NCI-H1092 (cell line): ENCODE results near the gene KCNA5.

Source experiments
- DNase-seq: peaks from one replicate; lab custom pipeline; 2025; lab: John Stamatoyannopoulos, UW

The KCNA5 gene

GRCh38 chr12:5043589-5044419, at the start of gene KCNA5:
Gene KCNA5, plus strand, starts transcription at chr12:5043879. Its CDS starts 269 bp downstream, at chr12:5044148.
- peak; percentile 44 for DNase-seq

DNA sequence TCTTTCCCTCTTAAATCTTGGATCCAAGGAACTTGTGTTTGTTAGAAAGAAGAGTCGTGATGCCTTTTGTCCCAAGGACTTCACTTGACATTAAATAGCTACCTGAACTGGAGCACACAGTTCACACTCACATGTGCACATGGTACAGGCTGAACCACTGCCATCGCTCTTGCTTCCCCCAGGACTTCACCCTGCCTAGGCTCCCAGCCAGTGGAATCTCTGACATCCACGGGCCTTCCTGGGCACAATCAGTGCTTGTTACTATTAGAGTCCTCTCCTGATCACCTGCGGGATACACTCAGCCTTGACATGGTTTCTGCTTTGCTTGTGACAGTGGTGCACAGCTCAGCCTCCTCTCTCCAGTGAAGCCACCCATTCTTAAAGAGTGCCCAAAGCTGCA, 49.1 kb upstream of the KCNA5 start:
- DNase-seq, result no peak

DNA sequence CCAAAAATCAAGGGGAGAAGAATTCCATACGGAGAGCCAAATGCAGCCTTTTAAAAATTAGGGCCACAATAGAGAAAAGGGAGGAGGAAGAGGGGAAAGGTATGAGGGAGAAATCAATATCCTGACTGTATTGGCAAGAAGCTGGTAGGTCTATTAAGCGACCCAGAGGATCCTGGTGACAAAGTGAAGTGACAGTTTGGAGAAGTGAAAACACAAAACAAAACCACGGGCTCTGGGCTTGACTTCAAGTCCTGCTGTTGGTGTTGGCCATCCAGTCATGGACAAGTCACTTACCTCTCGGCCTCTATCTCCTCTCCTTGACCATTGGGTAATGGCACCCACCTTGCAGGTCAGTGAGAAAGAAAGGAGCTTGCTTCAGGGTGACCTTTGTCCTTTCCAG, 47.0 kb upstream of the KCNA5 start:
- no peak for DNase-seq

GRCh38 chr12:4997939-4998338, 45.7 kb upstream of the KCNA5 start:
- DNase-seq, result no peak

DNA sequence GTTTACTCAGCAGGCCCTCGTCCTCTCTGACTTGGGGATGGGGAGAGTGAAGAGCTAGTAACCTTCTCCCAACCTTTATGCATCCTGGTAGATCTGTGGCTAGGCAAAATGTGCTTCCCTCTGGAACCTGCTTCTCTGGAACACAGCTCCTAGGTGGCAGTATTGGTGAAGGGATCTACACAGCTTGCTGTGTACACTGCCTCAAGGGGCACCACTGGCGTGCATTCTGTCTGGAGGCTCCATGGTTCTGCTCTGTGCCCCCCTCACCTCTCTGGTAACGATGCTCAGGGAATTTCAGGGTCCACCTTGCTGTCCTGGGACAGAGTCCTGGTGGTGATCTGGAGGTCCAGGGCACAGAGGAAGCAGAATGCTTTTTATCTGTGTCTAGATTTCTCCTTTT, 43.5 kb upstream of the KCNA5 start:
- no peak for DNase-seq

- no peak for DNase-seq
These were observed 42.9 kb upstream of the KCNA5 start for GRCh38 chr12:5000658-5001385.

GRCh38 chr12:5003025-5003666, 40.5 kb upstream of the KCNA5 start:
- peak; percentile 69 for DNase-seq

GRCh38 chr12:5008661-5009060, 35.0 kb upstream of the KCNA5 start:
- no peak for DNase-seq

DNA sequence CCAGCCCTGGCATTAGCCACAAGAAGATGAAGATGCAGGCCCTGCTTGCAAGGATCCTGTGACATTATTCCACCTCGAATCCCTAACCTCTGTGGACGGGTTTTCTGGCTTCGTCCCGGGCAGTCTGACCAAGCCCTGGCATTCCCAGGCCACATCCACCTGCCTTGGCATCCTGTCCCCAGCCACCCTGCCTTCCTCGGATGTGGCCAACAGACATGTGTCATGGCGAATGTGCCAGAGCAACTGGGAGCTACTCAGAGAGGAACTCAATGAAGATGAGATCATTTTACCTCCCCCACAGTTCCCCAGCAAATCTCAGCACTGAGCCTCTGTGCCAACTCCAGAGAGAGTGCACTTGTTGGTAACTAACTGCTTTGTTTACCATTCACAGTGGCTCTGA, 33.5 kb upstream of the KCNA5 start:
- DNase-seq, result no peak

- no peak for DNase-seq
These were observed 31.3 kb upstream of the KCNA5 start for GRCh38 chr12:5012337-5012736.

DNA sequence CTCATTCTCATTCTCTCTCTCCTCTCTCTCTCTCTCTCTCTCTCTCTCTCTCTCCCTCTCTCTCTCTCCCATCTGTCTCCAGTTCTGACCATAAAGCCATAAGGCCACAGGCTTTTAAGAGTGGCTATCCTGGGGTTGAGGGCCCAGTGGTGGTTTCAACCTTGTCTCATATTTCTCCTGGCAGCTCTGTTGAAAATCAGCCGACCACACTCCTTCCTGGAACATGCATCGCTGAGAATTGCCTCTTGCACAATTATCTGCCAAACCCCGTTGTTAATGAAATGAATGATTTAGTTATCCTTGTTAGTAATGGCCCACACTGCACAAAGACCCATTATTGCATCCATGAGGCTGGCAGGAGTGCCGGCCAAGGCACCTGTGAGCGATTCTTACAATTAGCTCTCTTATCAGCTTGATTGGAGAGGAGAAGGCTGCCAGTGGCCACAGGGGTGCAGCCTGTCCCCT, 30.4 kb upstream of the KCNA5 start:
- DNase-seq, result no peak

DNA sequence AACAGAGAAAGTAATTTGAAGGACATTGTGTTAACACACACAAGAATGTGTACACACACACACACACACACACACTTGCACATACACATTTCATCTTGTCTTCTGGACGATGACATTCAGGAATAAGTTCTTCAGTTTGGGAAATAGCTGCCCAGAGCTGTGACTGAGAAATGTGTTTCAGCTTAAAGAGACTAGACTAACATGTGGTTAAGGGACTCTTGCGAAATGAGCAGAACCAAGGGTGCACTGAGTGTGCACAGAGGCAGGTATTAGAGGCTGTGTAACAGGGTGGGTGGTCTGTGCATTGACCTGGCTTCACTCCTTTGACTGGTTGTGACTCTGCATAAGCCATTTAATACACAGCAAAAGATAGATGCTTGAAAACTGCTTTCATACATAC, 29.4 kb upstream of the KCNA5 start:
- no peak for DNase-seq

- DNase-seq, result no peak
These were observed 27.8 kb upstream of the KCNA5 start for GRCh38 chr12:5015711-5016492.

GRCh38 chr12:5016526-5016925, 27.2 kb upstream of the KCNA5 start:
- DNase-seq, result no peak

- no peak for DNase-seq
These were observed 25.9 kb upstream of the KCNA5 start for GRCh38 chr12:5017638-5018348.

DNA sequence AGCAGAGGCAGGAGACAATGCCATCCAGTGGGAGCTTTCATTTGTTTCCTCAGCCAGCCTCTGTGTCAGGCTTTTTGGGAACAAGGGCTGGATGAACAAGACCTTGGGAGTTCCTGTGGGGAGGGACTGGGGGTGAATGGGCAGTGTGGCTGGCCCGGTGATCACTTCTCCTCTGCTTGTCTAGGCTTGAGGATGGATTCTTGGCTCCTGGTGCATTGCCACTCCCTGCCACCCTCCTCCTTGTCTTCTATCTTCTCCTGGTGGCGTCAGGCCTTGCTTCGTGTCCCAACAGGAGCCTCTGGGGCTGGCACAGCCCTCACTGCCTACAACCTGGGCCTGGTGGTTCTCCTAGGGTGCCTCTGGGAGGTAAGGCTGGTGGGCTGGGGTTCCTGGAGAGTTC, 25.0 kb upstream of the KCNA5 start:
- no peak for DNase-seq

- DNase-seq, result no peak
These were observed 21.7 kb upstream of the KCNA5 start for GRCh38 chr12:5022025-5022424.

DNA sequence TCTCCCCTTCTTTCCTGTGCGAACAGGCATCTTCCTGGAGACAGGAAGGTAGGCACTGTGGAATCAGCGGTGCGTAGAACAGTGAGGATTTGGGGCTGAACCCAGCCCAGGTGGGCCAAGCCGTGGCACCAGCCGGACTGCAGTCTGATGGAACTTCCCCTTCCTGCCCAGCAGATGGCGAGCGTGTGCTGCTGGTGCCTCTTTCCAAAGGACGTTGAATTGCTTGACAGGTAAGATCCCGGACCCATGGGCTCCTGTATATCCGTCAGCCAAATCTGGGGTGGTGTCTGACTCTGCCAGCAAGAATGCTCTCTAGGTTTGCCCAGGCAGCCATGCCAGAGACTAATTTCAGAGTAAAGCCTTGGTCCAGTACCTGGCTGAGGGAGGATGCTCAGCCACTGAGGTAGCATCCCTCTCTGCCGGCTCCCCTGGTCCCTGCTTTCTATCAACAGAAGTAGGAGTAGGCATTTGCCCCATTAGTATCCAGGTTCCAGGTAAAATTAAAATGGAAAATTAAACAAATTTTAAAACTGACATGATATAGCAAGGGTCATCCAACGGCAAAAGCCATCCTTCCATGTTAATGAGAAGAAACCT, 21.1 kb upstream of the KCNA5 start:
- DNase-seq, result peak; percentile 32

GRCh38 chr12:5023842-5024241, 19.8 kb upstream of the KCNA5 start:
- DNase-seq, result no peak

GRCh38 chr12:5026342-5026938, 17.2 kb upstream of the KCNA5 start:
- DNase-seq, result no peak
